HG03280 (cell line): ENCODE measurements around the gene EXOC3.
"Not testable (repeated sequence)": the region's sequence is repeated elsewhere in the genome, so short reads cannot be mapped to it uniquely, and the experiment has no call there.

Experiments
- ATAC-seq: cut with Tn5 transposase; IDR thresholded peaks from one replicate; pipeline ENCODE4 v1.9.1; 2021; ENCODE audit warnings: mild to moderate bottlenecking, moderate library complexity; ENCODE audit not compliant: unreplicated experiment

The EXOC3 gene

GRCh38 chr5:406041-406440 lies 36.9 kb upstream of the EXOC3 start:
- ATAC-seq, result no peak

- no peak for ATAC-seq
Measured at GRCh38 chr5:407051-407450, 35.9 kb upstream of the EXOC3 start.

- ATAC-seq, result no peak
Measured at GRCh38 chr5:407801-408268, 35.1 kb upstream of the EXOC3 start.

- ATAC-seq, result no peak
Measured at GRCh38 chr5:410911-411517, 32.0 kb upstream of the EXOC3 start.

GRCh38 chr5:411728-412127 lies 31.2 kb upstream of the EXOC3 start:
- ATAC-seq, result no peak

- not testable (repeated sequence) for ATAC-seq
Measured at GRCh38 chr5:414991-415927, 27.7 kb upstream of the EXOC3 start.

- ATAC-seq, result no peak
Measured at GRCh38 chr5:415928-416635, 26.9 kb upstream of the EXOC3 start.

GRCh38 chr5:416636-416960 lies 26.4 kb upstream of the EXOC3 start:
- ATAC-seq, result no peak

- ATAC-seq, result no peak
Measured at GRCh38 chr5:417301-418161, 25.4 kb upstream of the EXOC3 start.

- ATAC-seq, result no peak
Measured at GRCh38 chr5:418162-419121, 24.5 kb upstream of the EXOC3 start.

GRCh38 chr5:419970-420369 lies 23.0 kb upstream of the EXOC3 start:
- ATAC-seq, result no peak

GRCh38 chr5:420632-421286 lies 22.2 kb upstream of the EXOC3 start:
- no peak for ATAC-seq

GRCh38 chr5:421287-421880 lies 21.6 kb upstream of the EXOC3 start:
- no peak for ATAC-seq

GRCh38 chr5:421901-422300 lies 21.1 kb upstream of the EXOC3 start:
- no peak for ATAC-seq

GRCh38 chr5:422323-423232 lies 20.4 kb upstream of the EXOC3 start:
- ATAC-seq, result no peak

- no peak for ATAC-seq
Measured at GRCh38 chr5:423233-423565, 19.8 kb upstream of the EXOC3 start.

GRCh38 chr5:423626-424261 lies 19.2 kb upstream of the EXOC3 start:
- no peak for ATAC-seq
